Measurements from ENCODE around the gene SLC9A4.
"Not testable (repeated sequence)": the region's sequence is repeated elsewhere in the genome, so short reads cannot be mapped to it uniquely, and the experiment has no call there.

The SLC9A4 gene

GRCh38 chr2:102553601-102554000, 80.6 kb downstream of the SLC9A4 start:
- no peak for DNase-seq

- DNase-seq = no peak
Observed at GRCh38 chr2:102558463-102558862, 85.4 kb downstream of the SLC9A4 start.

- DNase-seq = not testable (repeated sequence)
Observed at GRCh38 chr2:102562542-102562941, 89.5 kb downstream of the SLC9A4 start.

- DNase-seq = no peak
Observed at GRCh38 chr2:102575888-102576287, 102.9 kb downstream of the SLC9A4 start.

GRCh38 chr2:102578376-102578775, 105.3 kb downstream of the SLC9A4 start:
- no peak for DNase-seq

GRCh38 chr2:102581911-102582310, 108.9 kb downstream of the SLC9A4 start:
- no peak for DNase-seq

- DNase-seq = no peak
Observed at GRCh38 chr2:102582845-102583244, 109.8 kb downstream of the SLC9A4 start.

All from NCI-H1436 (cell line).